K562 (cell line): ENCODE data around the gene NEK3. TPM values are rescaled to one million over a fixed set of nuclear protein-coding genes. Genes with fewer than 3 reads are reported as not detected.

Source experiments
- ATAC-seq: fragments of 200-7000 bp; cut with Tn5 transposase; 3 replicates; pipeline ENCODE4 v1.9.1; 2020; ENCODE audit warnings: moderate library complexity
- BruUV-seq: library from RNA; stranded (reverse); fragments of 400-500 nt; replicated peaks from 2 replicates; lab custom pipeline; 2021; lab: Mats Ljungman, UMichigan
- CTCF ChIA-PET: fragments of 300-600 bp; formaldehyde crosslinking; extraction: SDS; loops from one replicate; lab custom pipeline; 2021; ENCODE audit warnings: low intra/inter-chr PET ratio; lab: Yijun Ruan, JAX
- POLR2A ChIA-PET: fragments of 300-600, 350-650 bp; sonication (Branson Sonifier 250); formaldehyde crosslinking; extraction: SDS; loops from one replicate; lab custom pipeline; 2021; ENCODE audit warnings: antibody characterized with exemption, inconsistent platforms; lab: Yijun Ruan, JAX
- DNase-seq, 4 experiments: peaks; one replicate each; pipeline versions ENCODE4 v3.0.0 to v3.0.0-alpha.2; 2011 to 2018; ENCODE audit warnings: low spot score in 3 of 4, mixed read lengths in 3 of 4; ENCODE audit errors: extremely low read depth in 1 of 4
- FAIRE-seq: peaks from 2 replicates; lab custom pipeline; 2011; peaks lifted over from hg19 to GRCh38; lab: Jason Lieb, UNC
- H2AFZ ChIP-seq: 2 replicates; pipeline ENCODE4 v1.6.0; 2011; ENCODE audit warnings: low read depth, low read length, control low read depth, inconsistent platforms
- H3K27ac ChIP-seq: fragments of 200-600 bp; 3 replicates; pipeline ENCODE4 v1.8.0; 2011; ENCODE audit warnings: low read depth, mild to moderate bottlenecking, control low read depth, inconsistent platforms, low read length, moderate library complexity, mixed read lengths; ENCODE audit errors: extremely low read depth
- H3K27me3 ChIP-seq, 2 experiments: fragments of 300-600 bp in 1 of 2; 2 replicates in 1 of 2; 3 replicates in 1 of 2; pipeline versions ENCODE4 v1.6.0 to v1.8.0; 2011; ENCODE audit warnings: inconsistent platforms in 2 of 2, low read length in 2 of 2, mild to moderate bottlenecking in 1 of 2, mixed read lengths in 1 of 2, moderate library complexity in 1 of 2; ENCODE audit not compliant: control insufficient read depth in 2 of 2, insufficient read depth in 2 of 2
- H3K36me3 ChIP-seq: fragments of 300-600 bp; 3 replicates; pipeline ENCODE4 v1.8.0; 2011; ENCODE audit warnings: mild to moderate bottlenecking, low read length, inconsistent platforms; ENCODE audit not compliant: control insufficient read depth, insufficient read depth
- H3K4me1 ChIP-seq, 2 experiments: fragments of 200-600 bp in 1 of 2; replicated peaks in 1 of 2; 2 replicates in 1 of 2; 3 replicates in 1 of 2; pipeline versions ENCODE4 v1.5.1 to v1.8.0; 2011; ENCODE audit warnings: inconsistent platforms in 2 of 2, low read length in 2 of 2, mild to moderate bottlenecking in 1 of 2, mixed read lengths in 1 of 2, moderate library complexity in 1 of 2; ENCODE audit not compliant: control insufficient read depth in 2 of 2, insufficient read depth in 2 of 2
- H3K4me2 ChIP-seq: 2 replicates; pipeline ENCODE4 v1.6.1; 2011; ENCODE audit warnings: low read length, control low read depth, inconsistent platforms, mixed read lengths; ENCODE audit not compliant: insufficient read depth
- H3K4me3 ChIP-seq: fragments of 200-600 bp; sonication (generic), shearing (Covaris generic); 2 replicates; pipeline ENCODE4 v1.5.1; 2016; ENCODE audit warnings: control low read depth, inconsistent platforms
- H3K79me2 ChIP-seq: fragments of 200-600 bp; 3 replicates; pipeline ENCODE4 v1.8.0; 2011; ENCODE audit warnings: low read length, inconsistent platforms; ENCODE audit not compliant: control insufficient read depth, insufficient read depth
- H3K9ac ChIP-seq, 2 experiments: 2 replicates each; pipeline versions ENCODE4 v1.6.0 to v1.6.1; 2011; ENCODE audit warnings: low read depth in 2 of 2, low read length in 2 of 2, control low read depth in 1 of 2, inconsistent platforms in 1 of 2, mild to moderate bottlenecking in 1 of 2, mixed read lengths in 1 of 2; ENCODE audit not compliant: insufficient read depth in 1 of 2
- H3K9me1 ChIP-seq: one replicate; pipeline ENCODE4 v1.6.0; 2011; ENCODE audit warnings: inconsistent platforms, mild to moderate bottlenecking, low read length, moderate library complexity; ENCODE audit not compliant: control insufficient read depth, insufficient read depth
- H3K9me3 ChIP-seq: replicated peaks from 2 replicates; pipeline ENCODE4 v1.5.1; 2011; ENCODE audit warnings: low read depth, low read length, inconsistent platforms; ENCODE audit not compliant: control insufficient read depth, insufficient read depth
- H4K20me1 ChIP-seq: replicated peaks from 2 replicates; pipeline ENCODE4 v1.6.1; 2011; ENCODE audit warnings: low read length, inconsistent platforms, mixed read lengths; ENCODE audit not compliant: control insufficient read depth, insufficient read depth
- FIP1L1 ChIP-seq: fragments of 200-400 bp; formaldehyde crosslinking; IDR thresholded peaks from 2 replicates; pipeline ENCODE4 v1.6.1; 2018; ENCODE audit warnings: mild to moderate bottlenecking, low read depth, low read length; ENCODE audit not compliant: poor library complexity, severe bottlenecking
- IFI16 ChIP-seq: fragments of 250-450 bp; sonication (Bioruptor Pico); IDR thresholded peaks from 2 replicates; pipeline ENCODE4 v2.1.2; 2022; ENCODE audit warnings: mild to moderate bottlenecking, inconsistent platforms
- KDM1A ChIP-seq, 2 experiments: fragments of 450-650 bp; IDR thresholded peaks; 2 replicates each; pipeline ENCODE4 v1.6.1; 2016; ENCODE audit warnings: mild to moderate bottlenecking in 2 of 2
- MCM7 ChIP-seq, 2 experiments: fragments of 450-650 bp; IDR thresholded peaks; 2 replicates each; pipeline ENCODE4 v1.6.1; 2016 to 2018
- MEF2D ChIP-seq: conservative IDR thresholded peaks from 2 replicates; pipeline ENCODE4 v1.6.1; 2016; ENCODE audit warnings: low read depth, missing genetic modification characterization, missing compliant biosample characterization
- MTA2 ChIP-seq: fragments of 450-650 bp; IDR thresholded peaks from 2 replicates; pipeline ENCODE4 v1.6.1; 2016; ENCODE audit warnings: low read depth
- NBN ChIP-seq: fragments of 450-650 bp; IDR thresholded peaks from 2 replicates; pipeline ENCODE4 v1.6.1; 2016; ENCODE audit warnings: low read depth, mild to moderate bottlenecking
- NR1H2 ChIP-seq: sonication (generic); formaldehyde crosslinking; IDR thresholded peaks from 2 replicates; pipeline ENCODE4 v1.4.0; 2020; ENCODE audit warnings: mild to moderate bottlenecking, missing genetic modification reagents
- SAP30 ChIP-seq: fragments of 200-600 bp; sonication (generic); IDR thresholded peaks from 2 replicates; pipeline ENCODE4 v1.6.1; 2012; ENCODE audit warnings: borderline replicate concordance, low read depth, mild to moderate bottlenecking, moderate library complexity, low read length, control low read depth, inconsistent platforms; ENCODE audit not compliant: insufficient read depth, poor library complexity, severe bottlenecking
- ZNF175 ChIP-seq: fragments of 200-800 bp; sonication (Bioruptor generic); IDR thresholded peaks from 2 replicates; pipeline ENCODE4 v1.6.1; 2016; ENCODE audit warnings: low read depth, mild to moderate bottlenecking, missing genetic modification characterization, missing compliant biosample characterization
- WGBS: fragments of 100-300 bp; shearing (Covaris generic); methylation state at CpG from one replicate; pipeline ENCODE4 v1.1.6; 2016; ENCODE audit warnings: low coverage, mixed read lengths; ENCODE audit not compliant: insufficient coverage; ENCODE audit errors: missing lambda C conversion rate; 5-methylcytosine and 5-hydroxymethylcytosine counted together
- in situ Hi-C: fragments of 300-500 bp; cut with MboI; formaldehyde crosslinking; loops from 4 replicates; pipeline ENCODE4 v1.15.0; 2018; ENCODE audit warnings: inconsistent platforms, mixed read lengths
- intact Hi-C: fragments of 100-400 bp; cut with micrococcal nuclease; formaldehyde crosslinking; loops from 2 replicates; pipeline ENCODE4 v1.14.2; 2022
- polyA plus RNA-seq, 8 experiments: library from polyadenylated mRNA; depleted of rRNA in 4 of 8; stranded (reverse) in 5 of 8; unstranded in 3 of 8; fragments of >200 nt; fragmentation: Nextera tagmentation in 2 of 8; fragmentation: Illumina TruSeq in 1 of 8; extraction: Ambion mirVana in 2 of 8; extraction: Trizol in 1 of 8; gene quantifications; 2 replicates each; pipeline versions ENCODE4 v1.2.1 to v1.2.3, GENCODE V29; 2011 to 2014; ENCODE audit warnings: inconsistent platforms in 1 of 8, missing spikeins in 1 of 8
- total RNA-seq, 7 experiments: library from RNA; depleted of rRNA in 6 of 7; stranded (reverse); fragments of >200 nt in 6 of 7; fragmentation: Illumina TruSeq in 2 of 7; extraction: Trizol in 2 of 7; gene quantifications; 2 replicates each; pipeline versions ENCODE4 v1.2.1 to v1.2.3, GENCODE V29; 2011 to 2021; ENCODE audit warnings: low replicate concordance in 1 of 7
- TF ChIP-seq, protein P1 (sequence below): fragments of 200-400 bp; formaldehyde crosslinking; IDR thresholded peaks from 2 replicates; pipeline ENCODE4 v1.6.1; 2017; ENCODE audit warnings: mild to moderate bottlenecking, low read depth, low read length, moderate library complexity
- TF ChIP-seq, protein P2 (sequence below): fragments of 250-450 bp; sonication (Bioruptor Pico); IDR thresholded peaks from 2 replicates; pipeline ENCODE4 v1.8.0; 2022; ENCODE audit warnings: inconsistent platforms, mild to moderate bottlenecking, moderate library complexity, borderline replicate concordance
- TF ChIP-seq, protein P3 (sequence below): fragments of 450-650 bp; IDR thresholded peaks from 2 replicates; pipeline ENCODE4 v1.7.0; 2016; ENCODE audit warnings: borderline replicate concordance

Gene NEK3
- total and polyA plus RNA-seq, 9 of the 15 experiments (the other 6 are each of a cell fraction or from before 2014, with no cell fraction given): 6.2 to 11.0 (median 9.3) TPM

DNA sequence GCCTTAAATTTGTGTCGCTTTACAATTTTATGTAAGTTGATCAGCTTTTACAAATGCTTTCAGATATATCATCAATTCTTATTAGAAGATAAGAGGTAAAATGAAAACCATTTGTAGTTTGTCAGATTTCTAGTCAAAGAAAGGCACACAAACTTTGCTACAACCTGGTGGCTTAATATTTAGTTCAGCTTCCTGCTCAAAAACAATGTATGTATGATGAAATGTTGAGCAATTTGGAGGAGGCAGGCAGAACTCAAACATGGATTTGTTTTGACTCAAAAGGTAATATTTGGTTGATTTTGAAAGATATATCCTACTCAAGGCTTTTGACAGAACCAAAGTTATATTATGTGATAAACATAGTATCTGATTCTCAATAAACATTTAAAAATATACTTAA is 54.8 kb downstream of the NEK3 start:
- POLR2A ChIA-PET: interaction anchor here (0.9 kb wide), 1 partner anchor 126 kb away, joined by 3 read pairs; no protein-coding TSS in a partner anchor
- CTCF ChIA-PET: no interaction called here
- TF ChIP-seq MCM7 (IDR thresholded peaks at IDR 0.05): no peak
- no peak for TF ChIP-seq SAP30
- TF ChIP-seq, protein P1, sequence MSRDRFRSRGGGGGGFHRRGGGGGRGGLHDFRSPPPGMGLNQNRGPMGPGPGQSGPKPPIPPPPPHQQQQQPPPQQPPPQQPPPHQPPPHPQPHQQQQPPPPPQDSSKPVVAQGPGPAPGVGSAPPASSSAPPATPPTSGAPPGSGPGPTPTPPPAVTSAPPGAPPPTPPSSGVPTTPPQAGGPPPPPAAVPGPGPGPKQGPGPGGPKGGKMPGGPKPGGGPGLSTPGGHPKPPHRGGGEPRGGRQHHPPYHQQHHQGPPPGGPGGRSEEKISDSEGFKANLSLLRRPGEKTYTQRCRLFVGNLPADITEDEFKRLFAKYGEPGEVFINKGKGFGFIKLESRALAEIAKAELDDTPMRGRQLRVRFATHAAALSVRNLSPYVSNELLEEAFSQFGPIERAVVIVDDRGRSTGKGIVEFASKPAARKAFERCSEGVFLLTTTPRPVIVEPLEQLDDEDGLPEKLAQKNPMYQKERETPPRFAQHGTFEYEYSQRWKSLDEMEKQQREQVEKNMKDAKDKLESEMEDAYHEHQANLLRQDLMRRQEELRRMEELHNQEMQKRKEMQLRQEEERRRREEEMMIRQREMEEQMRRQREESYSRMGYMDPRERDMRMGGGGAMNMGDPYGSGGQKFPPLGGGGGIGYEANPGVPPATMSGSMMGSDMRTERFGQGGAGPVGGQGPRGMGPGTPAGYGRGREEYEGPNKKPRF: no peak
- no peak for TF ChIP-seq MTA2
- TF ChIP-seq MEF2D (tag): no peak
- TF ChIP-seq NR1H2 (CRISPR knock-in tag): no peak
- TF ChIP-seq KDM1A (IDR thresholded peaks at IDR 0.05): no peak
- TF ChIP-seq FIP1L1: no peak
- TF ChIP-seq, protein P2, sequence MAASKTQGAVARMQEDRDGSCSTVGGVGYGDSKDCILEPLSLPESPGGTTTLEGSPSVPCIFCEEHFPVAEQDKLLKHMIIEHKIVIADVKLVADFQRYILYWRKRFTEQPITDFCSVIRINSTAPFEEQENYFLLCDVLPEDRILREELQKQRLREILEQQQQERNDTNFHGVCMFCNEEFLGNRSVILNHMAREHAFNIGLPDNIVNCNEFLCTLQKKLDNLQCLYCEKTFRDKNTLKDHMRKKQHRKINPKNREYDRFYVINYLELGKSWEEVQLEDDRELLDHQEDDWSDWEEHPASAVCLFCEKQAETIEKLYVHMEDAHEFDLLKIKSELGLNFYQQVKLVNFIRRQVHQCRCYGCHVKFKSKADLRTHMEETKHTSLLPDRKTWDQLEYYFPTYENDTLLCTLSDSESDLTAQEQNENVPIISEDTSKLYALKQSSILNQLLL (CRISPR knock-in tag): no peak
- TF ChIP-seq, protein P3, sequence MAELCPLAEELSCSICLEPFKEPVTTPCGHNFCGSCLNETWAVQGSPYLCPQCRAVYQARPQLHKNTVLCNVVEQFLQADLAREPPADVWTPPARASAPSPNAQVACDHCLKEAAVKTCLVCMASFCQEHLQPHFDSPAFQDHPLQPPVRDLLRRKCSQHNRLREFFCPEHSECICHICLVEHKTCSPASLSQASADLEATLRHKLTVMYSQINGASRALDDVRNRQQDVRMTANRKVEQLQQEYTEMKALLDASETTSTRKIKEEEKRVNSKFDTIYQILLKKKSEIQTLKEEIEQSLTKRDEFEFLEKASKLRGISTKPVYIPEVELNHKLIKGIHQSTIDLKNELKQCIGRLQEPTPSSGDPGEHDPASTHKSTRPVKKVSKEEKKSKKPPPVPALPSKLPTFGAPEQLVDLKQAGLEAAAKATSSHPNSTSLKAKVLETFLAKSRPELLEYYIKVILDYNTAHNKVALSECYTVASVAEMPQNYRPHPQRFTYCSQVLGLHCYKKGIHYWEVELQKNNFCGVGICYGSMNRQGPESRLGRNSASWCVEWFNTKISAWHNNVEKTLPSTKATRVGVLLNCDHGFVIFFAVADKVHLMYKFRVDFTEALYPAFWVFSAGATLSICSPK: no peak
- TF ChIP-seq IFI16 (CRISPR knock-in tag): no peak
- TF ChIP-seq ZNF175: 0 out of 2 replicates have a peak, but pooled peaks have one; percentile 33
- TF ChIP-seq NBN: no peak

More for the DNA sequence above, 54.8 kb downstream of the NEK3 start:
- Histone ChIP-seq H3K4me1 (no peaks in the 10 kb centered on the region; a peak in 1 of 5 replicates), H3K79me2 (no peaks in the 10 kb centered on the region), H3K36me3 (no peaks in the 10 kb centered on the region), H2AFZ (no peak overlapping the region), H3K9ac (no peak overlapping the region), H4K20me1 (no peaks in the 10 kb centered on the region), H3K27me3 (no peaks in the 10 kb centered on the region), H3K9me3 (no peaks in the 10 kb centered on the region), H3K27ac (no peak overlapping the region), H3K9me1 (no peaks in the 10 kb centered on the region), H3K4me2 (no peak overlapping the region), H3K4me3 (no peak overlapping the region)
- BruUV-seq: no TSS peak
- in situ Hi-C loops (no loop called here), intact Hi-C loops (no loop called here)
- 46% methylated on average over 1 of the region's 1 CpG for WGBS
- DNase-seq (no peak), ATAC-seq (peak; percentile 61; the same call in 2 of the 3 replicates), FAIRE-seq (no peak)
